HCT116 (cell line): Measurements from ENCODE around the gene CENPE. TPM values are rescaled to one million over a fixed set of nuclear protein-coding genes. Genes with fewer than 3 reads are reported as not detected.

Experiments
- ATAC-seq: fragments of 200-7000 bp; cut with Tn5 transposase; 2 replicates; pipeline ENCODE4 v1.9.1; 2020; ENCODE audit warnings: mild to moderate bottlenecking, moderate library complexity
- BruUV-seq: library from RNA; stranded (reverse); fragments of 400-500 nt; replicated peaks from 2 replicates; lab custom pipeline; 2021; lab: Mats Ljungman, UMichigan
- CTCF ChIA-PET: fragments of 300-600 bp; sonication (Branson Sonifier 250); formaldehyde crosslinking; loops from one replicate; lab custom pipeline; 2021; ENCODE audit warnings: antibody characterized with exemption; lab: Charles Lee
- POLR2A ChIA-PET: fragments of 300-600, 350-600 bp; sonication (Branson Sonifier 250); formaldehyde crosslinking; loops from one replicate; lab custom pipeline; 2021; ENCODE audit warnings: antibody characterized with exemption; lab: Charles Lee
- RAD21 ChIA-PET, 2 experiments: fragments of 300-600 bp; sonication (Branson Sonifier 250); formaldehyde crosslinking; loops; one replicate each; lab custom pipeline; 2023; ENCODE audit warnings: low total read pairs in 2 of 2; ENCODE audit not compliant: uncharacterized antibody in 2 of 2, unreplicated experiment in 2 of 2, low non-redundant PET in 1 of 2; lab: Charles Lee
- DNase-seq: peaks from one replicate; pipeline ENCODE4 v3.0.0-alpha.2; 2010; ENCODE audit warnings: low read depth, low spot score
- H2AFZ ChIP-seq: fragments of 200-600 bp; shearing (Covaris generic), sonication (generic); 2 replicates; pipeline ENCODE4 v1.6.1; 2017; ENCODE audit warnings: low read depth, mixed run types, mixed read lengths, antibody characterized with exemption, low read length; ENCODE audit not compliant: poor library complexity, severe bottlenecking
- H3K27ac ChIP-seq: 2 replicates; pipeline ENCODE4 v1.5.1; 2012; ENCODE audit warnings: low read depth, low read length
- H3K27me3 ChIP-seq: fragments of 200-600 bp; sonication (generic); 2 replicates; pipeline ENCODE4 v1.6.1; 2016; ENCODE audit warnings: mixed run types, low read length, mixed read lengths; ENCODE audit not compliant: insufficient read depth
- H3K36me3 ChIP-seq, 2 experiments: fragments of 200-500 bp in 1 of 2; fragments of 200-600 bp in 1 of 2; sonication (Bioruptor generic) in 1 of 2; sonication (generic) in 1 of 2; 2 replicates each; pipeline versions ENCODE4 v1.5.1 to v1.6.1; 2014 to 2016; ENCODE audit warnings: low read length in 2 of 2, inconsistent platforms in 1 of 2, mixed read lengths in 1 of 2, mixed run types in 1 of 2; ENCODE audit not compliant: insufficient read depth in 2 of 2, control insufficient read depth in 1 of 2
- H3K4me1 ChIP-seq, 2 experiments: fragments of 200-600 bp in 1 of 2; sonication (generic) in 1 of 2; 2 replicates each; pipeline versions ENCODE4 v1.5.1 to v1.6.1; 2012 to 2017; ENCODE audit warnings: low read length in 2 of 2, inconsistent platforms in 1 of 2, mild to moderate bottlenecking in 1 of 2, mixed read lengths in 1 of 2, mixed run types in 1 of 2, moderate library complexity in 1 of 2; ENCODE audit not compliant: insufficient read depth in 2 of 2, control insufficient read depth in 1 of 2
- H3K4me2 ChIP-seq: fragments of 200-600 bp; sonication (generic); 2 replicates; pipeline ENCODE4 v1.6.1; 2017; ENCODE audit warnings: mixed run types, low read length, mixed read lengths
- H3K4me3 ChIP-seq, 2 experiments: fragments of 200-600 bp in 1 of 2; sonication (generic) in 1 of 2; replicated peaks in 1 of 2; 2 replicates each; pipeline ENCODE4 v1.5.1; 2011 to 2016; ENCODE audit warnings: low read length in 2 of 2, control low read depth in 1 of 2, low read depth in 1 of 2, mild to moderate bottlenecking in 1 of 2, mixed read lengths in 1 of 2, mixed run types in 1 of 2
- H3K79me2 ChIP-seq: fragments of 200-600 bp; sonication (generic); 2 replicates; pipeline ENCODE4 v1.6.1; 2017; ENCODE audit warnings: mild to moderate bottlenecking, mixed run types, low read length, moderate library complexity, mixed read lengths; ENCODE audit not compliant: insufficient read depth
- H3K9ac ChIP-seq: fragments of 200-600 bp; sonication (generic); 2 replicates; pipeline ENCODE4 v1.6.1; 2016; ENCODE audit warnings: low read length, mixed read lengths
- H3K9me2 ChIP-seq: fragments of 200-600 bp; sonication (generic), shearing (Covaris generic); 2 replicates; pipeline ENCODE4 v1.6.1; 2017; ENCODE audit warnings: mixed run types, mild to moderate bottlenecking, moderate library complexity; ENCODE audit not compliant: insufficient read depth
- H3K9me3 ChIP-seq, 2 experiments: fragments of 200-500 bp in 1 of 2; fragments of 200-600 bp in 1 of 2; sonication (Bioruptor generic) in 1 of 2; sonication (generic) in 1 of 2; 2 replicates each; pipeline ENCODE4 v1.6.1; 2014 to 2017; ENCODE audit warnings: low read length in 2 of 2, mixed read lengths in 2 of 2, inconsistent platforms in 1 of 2, low read depth in 1 of 2, mild to moderate bottlenecking in 1 of 2, mixed run types in 1 of 2, moderate library complexity in 1 of 2; ENCODE audit not compliant: control insufficient read depth in 1 of 2, insufficient read depth in 1 of 2
- H4K20me1 ChIP-seq: fragments of 200-600 bp; sonication (generic), shearing (Covaris generic); 2 replicates; pipeline ENCODE4 v1.6.1; 2017; ENCODE audit warnings: mixed run types, mild to moderate bottlenecking, moderate library complexity; ENCODE audit not compliant: insufficient read depth
- CBX3 ChIP-seq: IDR thresholded peaks from 2 replicates; pipeline ENCODE4 v1.6.1; 2012; ENCODE audit warnings: low read depth
- CEBPB ChIP-seq: IDR thresholded peaks from 2 replicates; pipeline ENCODE4 v1.6.1; 2012; ENCODE audit warnings: low read depth
- EGR1 ChIP-seq: IDR thresholded peaks from 2 replicates; pipeline ENCODE4 v1.6.1; 2012; ENCODE audit warnings: low read depth
- ELF1 ChIP-seq: IDR thresholded peaks from 2 replicates; pipeline ENCODE4 v1.6.1; 2012; ENCODE audit warnings: low read depth, borderline replicate concordance
- EZH2 ChIP-seq: fragments of 200-600 bp; sonication (generic); IDR thresholded peaks from 2 replicates; pipeline ENCODE4 v1.6.1; 2017; ENCODE audit warnings: antibody characterized with exemption, mixed run types
- FOSL1 ChIP-seq: IDR thresholded peaks from 2 replicates; pipeline ENCODE4 v1.6.1; 2012; ENCODE audit warnings: low read depth
- POLR2A ChIP-seq: IDR thresholded peaks from 2 replicates; pipeline ENCODE4 v1.7.0; 2011; ENCODE audit warnings: borderline replicate concordance; ENCODE audit not compliant: insufficient read depth, insufficient read length; ENCODE audit errors: extremely low read depth
- POLR2AphosphoS5 ChIP-seq: IDR thresholded peaks from 2 replicates; pipeline ENCODE4 v1.6.1; 2011; ENCODE audit warnings: mild to moderate bottlenecking, low read depth, low read length, moderate library complexity
- SIN3A ChIP-seq: IDR thresholded peaks from 2 replicates; pipeline ENCODE4 v1.6.1; 2012; ENCODE audit warnings: low read depth
- SP1 ChIP-seq: IDR thresholded peaks from 2 replicates; pipeline ENCODE4 v1.6.1; 2012; ENCODE audit warnings: low read depth
- SRF ChIP-seq: IDR thresholded peaks from 2 replicates; pipeline ENCODE4 v1.6.1; 2012; ENCODE audit warnings: low read depth
- ZFX ChIP-seq: fragments of 450-650 bp; IDR thresholded peaks from 2 replicates; pipeline ENCODE4 v1.6.1; 2017
- ZNF274 ChIP-seq: fragments of 200-500 bp; sonication (Bioruptor generic); IDR thresholded peaks from 2 replicates; pipeline ENCODE4 v1.6.1; 2014; ENCODE audit warnings: mild to moderate bottlenecking, low read depth, low read length, inconsistent platforms
- intact Hi-C: fragments of 100-400 bp; cut with micrococcal nuclease; formaldehyde crosslinking; loops from 2 replicates; pipeline ENCODE4 v1.10.0; 2022
- total RNA-seq: library from RNA; stranded (reverse); gene quantifications from one replicate; pipeline ENCODE4 v1.2.1, GENCODE V29; 2021; ENCODE audit not compliant: unreplicated experiment
- TF ChIP-seq, protein P1 (sequence below): IDR thresholded peaks from 2 replicates; pipeline ENCODE4 v1.6.1; 2012
- TF ChIP-seq, protein P2 (sequence below): IDR thresholded peaks from 2 replicates; pipeline ENCODE4 v1.6.1; 2011; ENCODE audit warnings: mild to moderate bottlenecking, low read length, moderate library complexity; ENCODE audit not compliant: insufficient replicate concordance; ENCODE audit errors: extremely low read depth

The CENPE gene
- total RNA-seq, 1 experiment from 2014 or later = 31.3 TPM

DNA sequence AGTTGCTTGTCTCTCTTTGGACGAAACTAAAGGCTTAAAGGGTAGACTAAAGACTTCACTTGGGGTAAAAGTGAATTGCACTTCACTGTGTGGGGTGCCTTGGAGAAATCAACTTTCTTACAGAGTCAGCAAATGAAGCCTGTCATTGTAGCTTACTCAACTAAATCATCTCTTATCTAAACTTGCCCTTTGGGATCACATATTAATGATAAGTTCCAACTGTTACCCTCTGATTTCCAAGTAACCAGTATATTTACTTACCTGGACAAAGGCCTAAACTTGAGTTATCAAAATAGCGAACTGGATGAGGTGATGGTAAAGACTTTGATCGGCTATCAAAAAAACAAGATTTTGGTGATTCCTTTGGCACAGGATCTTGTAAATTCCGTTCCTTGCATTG is 89.6 kb downstream of the CENPE start:
- no peak overlapping the region for H3K9ac ChIP-seq
- H3K4me2 ChIP-seq = no peak overlapping the region
- CTCF ChIA-PET = no interaction called here
- H3K27me3 ChIP-seq = no peaks in the 10 kb centered on the region
- POLR2A ChIA-PET = no interaction called here
- intact Hi-C loops = loop anchor here (10.0 kb wide), 1 partner anchor 826 kb away; no protein-coding TSS in a partner anchor
- no peak overlapping the region for H2AFZ ChIP-seq
- no peaks in the 10 kb centered on the region for H3K4me1 ChIP-seq
- H3K27ac ChIP-seq = no peak overlapping the region
- no peak overlapping the region for H3K4me3 ChIP-seq
- no peak for DNase-seq
- no peaks in the 10 kb centered on the region for H4K20me1 ChIP-seq
- RAD21 ChIA-PET = no interaction called here
- H3K79me2 ChIP-seq = no peaks in the 10 kb centered on the region
- H3K36me3 ChIP-seq = peaks cover 21 to 23% of the 10 kb centered on the region in 2 experiments
- H3K9me3 ChIP-seq = no peaks in the 10 kb centered on the region
- TF ChIP-seq ELF1 = no peak
- TF ChIP-seq, protein P1, sequence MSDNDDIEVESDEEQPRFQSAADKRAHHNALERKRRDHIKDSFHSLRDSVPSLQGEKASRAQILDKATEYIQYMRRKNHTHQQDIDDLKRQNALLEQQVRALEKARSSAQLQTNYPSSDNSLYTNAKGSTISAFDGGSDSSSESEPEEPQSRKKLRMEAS = no peak
- TF ChIP-seq POLR2AphosphoS5 = no peak
- no peak for TF ChIP-seq ZNF274
- no peak for TF ChIP-seq CBX3
- TF ChIP-seq EZH2 = no peak
- TF ChIP-seq SIN3A = no peak
- TF ChIP-seq ZFX = no peak
- TF ChIP-seq, protein P2, sequence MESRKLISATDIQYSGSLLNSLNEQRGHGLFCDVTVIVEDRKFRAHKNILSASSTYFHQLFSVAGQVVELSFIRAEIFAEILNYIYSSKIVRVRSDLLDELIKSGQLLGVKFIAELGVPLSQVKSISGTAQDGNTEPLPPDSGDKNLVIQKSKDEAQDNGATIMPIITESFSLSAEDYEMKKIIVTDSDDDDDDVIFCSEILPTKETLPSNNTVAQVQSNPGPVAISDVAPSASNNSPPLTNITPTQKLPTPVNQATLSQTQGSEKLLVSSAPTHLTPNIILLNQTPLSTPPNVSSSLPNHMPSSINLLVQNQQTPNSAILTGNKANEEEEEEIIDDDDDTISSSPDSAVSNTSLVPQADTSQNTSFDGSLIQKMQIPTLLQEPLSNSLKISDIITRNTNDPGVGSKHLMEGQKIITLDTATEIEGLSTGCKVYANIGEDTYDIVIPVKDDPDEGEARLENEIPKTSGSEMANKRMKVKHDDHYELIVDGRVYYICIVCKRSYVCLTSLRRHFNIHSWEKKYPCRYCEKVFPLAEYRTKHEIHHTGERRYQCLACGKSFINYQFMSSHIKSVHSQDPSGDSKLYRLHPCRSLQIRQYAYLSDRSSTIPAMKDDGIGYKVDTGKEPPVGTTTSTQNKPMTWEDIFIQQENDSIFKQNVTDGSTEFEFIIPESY = no peak
- TF ChIP-seq CEBPB = no peak
- TF ChIP-seq SP1 = no peak
- no peak for TF ChIP-seq EGR1
- no peak for TF ChIP-seq FOSL1
- no peak for TF ChIP-seq SRF
- no peak for TF ChIP-seq POLR2A
- TF ChIP-seq, all 23 proteins: peak for 0
- ATAC-seq = no peak
- no TSS peak for BruUV-seq
- no peaks in the 10 kb centered on the region for H3K9me2 ChIP-seq
